Heart left ventricle (tissue), 13 donors: ENCODE data around the gene GABRA1.

ENCODE experiments used
- POLR2A ChIP-seq, 2 donors: fragments of 450-650 bp; IDR thresholded peaks; one replicate each; pipeline ENCODE4 v1.6.1; 2017; ENCODE audit warnings: antibody characterized with exemption in 2 of 2, mild to moderate bottlenecking in 2 of 2, moderate library complexity in 2 of 2
- TF ChIP-seq, protein P1 (sequence below), 12 donors: fragments of 200-600 bp; sonication (generic) in 4 of 12; IDR thresholded peaks; one replicate each; pipeline versions ENCODE4 v1.5.0 to v1.8.0; 2018 to 2022; ENCODE audit warnings: antibody characterized with exemption in 12 of 12, mild to moderate bottlenecking in 5 of 12
- donor health status: ischemic (EF 13 %, LVEDD 7.1; RV severe dilation, severe dysfunction).
- donor health status: DM: no; HTN: yes; CAD: no.
- donor health status: DM: no; HTN: no; CAD: no.
- donor health status: ischemic (EF 25% LVEDD 6.9; RV normal size, moderate dysfunction).
- donor health status: ischemic (EF 25% LVEDD 5.7; RV mildly dilated, moderate dysfunction).
- donor health status: ischemic (EF 35%, LVEDD 5.7; RV mildly dilated, moderate dysfunction).
- donor health status: nonischemic (EF 11% LVEDD 7.7; RV severe dilation, severe dysfunction).
- donor health status: DM: yes; HTN: yes; CAD: no.
- donor health status: PGD.
- donor health status: ischemic (EF 29% LVEDD 5.4; RV normal size, mild dysfunction).
- donor health status: nonischemic (EF 23%, LVEDD 6.1; RV moderate dilation, normal function).

DNA sequence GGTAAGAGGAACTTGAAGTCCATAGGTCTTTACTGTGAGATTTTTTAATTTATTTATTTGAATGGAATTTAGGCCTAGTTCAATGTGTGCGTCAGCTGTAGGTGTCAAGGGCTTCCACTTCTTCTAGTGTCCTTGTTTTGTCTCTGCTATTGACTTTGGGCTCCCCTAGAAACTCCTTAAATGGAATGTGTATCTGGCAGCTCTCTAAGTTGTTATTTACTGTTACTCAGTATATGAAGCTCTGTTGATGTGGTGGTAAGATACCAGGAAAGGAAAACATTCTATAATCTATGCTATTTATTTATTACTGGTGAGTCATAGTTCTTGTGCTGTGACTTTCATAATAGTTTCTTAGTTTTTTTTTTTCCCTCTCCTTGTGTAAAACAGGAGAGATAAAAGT lies 97.1 kb downstream of the GABRA1 start:
- TF ChIP-seq POLR2A (IDR thresholded peaks at IDR 0.05): no peak
- TF ChIP-seq, protein P1, sequence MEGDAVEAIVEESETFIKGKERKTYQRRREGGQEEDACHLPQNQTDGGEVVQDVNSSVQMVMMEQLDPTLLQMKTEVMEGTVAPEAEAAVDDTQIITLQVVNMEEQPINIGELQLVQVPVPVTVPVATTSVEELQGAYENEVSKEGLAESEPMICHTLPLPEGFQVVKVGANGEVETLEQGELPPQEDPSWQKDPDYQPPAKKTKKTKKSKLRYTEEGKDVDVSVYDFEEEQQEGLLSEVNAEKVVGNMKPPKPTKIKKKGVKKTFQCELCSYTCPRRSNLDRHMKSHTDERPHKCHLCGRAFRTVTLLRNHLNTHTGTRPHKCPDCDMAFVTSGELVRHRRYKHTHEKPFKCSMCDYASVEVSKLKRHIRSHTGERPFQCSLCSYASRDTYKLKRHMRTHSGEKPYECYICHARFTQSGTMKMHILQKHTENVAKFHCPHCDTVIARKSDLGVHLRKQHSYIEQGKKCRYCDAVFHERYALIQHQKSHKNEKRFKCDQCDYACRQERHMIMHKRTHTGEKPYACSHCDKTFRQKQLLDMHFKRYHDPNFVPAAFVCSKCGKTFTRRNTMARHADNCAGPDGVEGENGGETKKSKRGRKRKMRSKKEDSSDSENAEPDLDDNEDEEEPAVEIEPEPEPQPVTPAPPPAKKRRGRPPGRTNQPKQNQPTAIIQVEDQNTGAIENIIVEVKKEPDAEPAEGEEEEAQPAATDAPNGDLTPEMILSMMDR (IDR thresholded peaks at IDR 0.05): no peak
